Stomach smooth muscle (tissue), 2 donors: ENCODE results near the gene SMAD3.
A peak's percentile ranks its signal among the peaks of the same experiment; 100 is the strongest.

ENCODE experiments used
- H3K27ac ChIP-seq: one replicate; pipeline ENCODE4 v1.7.0; 2013; ENCODE audit warnings: mild to moderate bottlenecking, low read length, inconsistent platforms
- H3K27me3 ChIP-seq, 2 donors: one replicate each; pipeline ENCODE4 v1.7.0; 2013; ENCODE audit warnings: low read length in 2 of 2; ENCODE audit not compliant: insufficient read depth in 2 of 2, control insufficient read depth in 1 of 2
- H3K36me3 ChIP-seq, 2 donors: one replicate each; pipeline ENCODE4 v1.7.0; 2013; ENCODE audit warnings: low read length in 2 of 2; ENCODE audit not compliant: control insufficient read depth in 2 of 2, insufficient read depth in 2 of 2
- H3K4me1 ChIP-seq: one replicate; pipeline ENCODE4 v1.7.0; 2013; ENCODE audit warnings: low read length; ENCODE audit not compliant: control insufficient read depth, insufficient read depth
- H3K4me3 ChIP-seq, 2 donors: one replicate each; pipeline ENCODE4 v1.7.0; 2013; ENCODE audit warnings: low read length in 2 of 2
- H3K9ac ChIP-seq, 2 donors: one replicate each; pipeline ENCODE4 v1.7.0; 2013; ENCODE audit warnings: low read length in 2 of 2, mild to moderate bottlenecking in 1 of 2
- H3K9me3 ChIP-seq, 2 donors: one replicate each; pipeline ENCODE4 v1.7.0; 2013; ENCODE audit warnings: low read length in 2 of 2; ENCODE audit not compliant: control insufficient read depth in 2 of 2
- donor health status: healthy.
- donor health status: Pancreatic carcinoma.

Gene SMAD3

DNA sequence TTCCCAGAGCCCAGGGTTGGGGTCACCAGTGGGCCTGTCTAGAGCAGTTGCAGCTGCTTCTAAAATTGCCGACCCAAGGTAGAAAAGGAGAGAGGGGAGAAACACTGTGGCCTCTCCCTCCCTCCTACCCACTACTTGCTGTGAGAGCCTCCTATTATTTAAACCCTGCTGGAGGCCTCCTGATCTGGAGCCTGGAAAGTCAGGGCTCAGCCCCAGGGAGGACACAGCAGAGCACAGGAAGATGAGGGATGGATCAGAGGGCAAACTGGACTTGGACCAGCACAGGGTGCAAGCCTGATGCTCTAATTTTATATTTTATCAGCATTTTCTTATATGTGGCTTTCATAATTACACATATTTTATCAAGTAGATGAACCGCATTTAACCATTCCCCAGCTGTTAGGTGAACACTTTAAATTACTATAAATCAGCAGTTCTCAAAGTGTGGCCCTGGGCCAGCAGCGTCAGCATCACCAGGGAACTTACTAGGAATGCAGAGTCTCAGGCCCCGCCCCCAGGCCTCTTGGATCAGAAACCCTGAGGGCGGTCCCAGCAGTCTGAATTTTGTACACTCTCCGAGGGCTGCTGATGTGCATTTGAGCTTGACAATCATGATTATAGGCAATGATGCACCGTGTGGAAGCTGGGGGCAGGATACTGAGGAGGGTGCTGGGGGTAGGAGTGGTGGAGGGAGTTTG is 26.7 kb downstream of the SMAD3 start:
- Histone ChIP-seq H3K4me3 (no peak overlapping the region), H3K36me3 (peaks cover 0 to 6% of the 10 kb centered on the region in 2 donors), H3K9me3 (no peaks in the 10 kb centered on the region), H3K4me1 (peaks cover 43% of the 10 kb centered on the region), H3K27ac (no peak overlapping the region), H3K27me3 (no peaks in the 10 kb centered on the region), H3K9ac (no peak overlapping the region)

DNA sequence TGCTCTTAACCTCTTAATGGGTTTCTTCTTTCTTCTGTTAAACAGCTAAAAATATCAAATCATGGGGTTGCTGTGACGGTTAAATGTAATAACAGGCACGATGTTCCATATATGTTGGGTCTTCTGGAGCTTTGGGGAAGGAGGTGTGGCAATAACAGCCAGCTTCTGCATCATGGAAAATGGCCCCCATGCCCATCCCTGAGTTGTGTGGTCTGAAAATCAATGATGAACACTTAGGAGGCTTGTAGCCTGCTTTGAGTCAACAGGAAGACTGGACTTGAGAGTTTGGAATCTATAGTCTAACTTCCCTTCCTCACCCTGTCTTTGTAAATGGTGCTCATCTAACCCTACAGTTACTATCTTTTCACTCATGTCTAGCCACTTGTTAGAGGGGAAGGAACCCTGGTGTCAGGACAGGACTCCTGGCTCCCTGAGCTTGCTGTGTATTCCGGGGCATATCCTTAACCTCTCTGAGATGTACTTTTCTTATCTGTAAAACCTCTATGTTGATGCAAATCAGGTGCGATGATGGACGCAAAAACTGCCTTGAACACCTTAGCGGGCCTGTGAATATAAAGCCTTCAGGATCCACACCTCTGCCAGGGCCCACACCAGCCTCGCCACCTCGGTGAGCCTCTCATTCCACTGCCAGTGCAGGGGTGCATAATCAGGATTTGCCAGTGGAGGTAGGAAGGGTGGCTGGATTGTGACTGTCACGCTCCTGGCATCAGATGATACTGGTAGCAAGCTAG is 27.5 kb downstream of the SMAD3 start:
- Histone ChIP-seq H3K4me1 (peaks cover 41% of the 10 kb centered on the region), H3K36me3 (peaks cover 0 to 6% of the 10 kb centered on the region in 2 donors), H3K9ac (no peak overlapping the region), H3K27ac (no peak overlapping the region), H3K27me3 (no peaks in the 10 kb centered on the region), H3K4me3 (no peak overlapping the region), H3K9me3 (no peaks in the 10 kb centered on the region)

- no peak overlapping the region for H3K9ac ChIP-seq
- no peaks in the 10 kb centered on the region for H3K9me3 ChIP-seq
- H3K27me3 ChIP-seq = no peaks in the 10 kb centered on the region
- no peak overlapping the region for H3K27ac ChIP-seq
- peaks cover 44% of the 10 kb centered on the region for H3K4me1 ChIP-seq
- H3K36me3 ChIP-seq = peaks cover 0 to 6% of the 10 kb centered on the region in 2 donors
- no peak overlapping the region for H3K4me3 ChIP-seq
Measured at GRCh38 chr15:67093504-67093862, 28.1 kb downstream of the SMAD3 start.

DNA sequence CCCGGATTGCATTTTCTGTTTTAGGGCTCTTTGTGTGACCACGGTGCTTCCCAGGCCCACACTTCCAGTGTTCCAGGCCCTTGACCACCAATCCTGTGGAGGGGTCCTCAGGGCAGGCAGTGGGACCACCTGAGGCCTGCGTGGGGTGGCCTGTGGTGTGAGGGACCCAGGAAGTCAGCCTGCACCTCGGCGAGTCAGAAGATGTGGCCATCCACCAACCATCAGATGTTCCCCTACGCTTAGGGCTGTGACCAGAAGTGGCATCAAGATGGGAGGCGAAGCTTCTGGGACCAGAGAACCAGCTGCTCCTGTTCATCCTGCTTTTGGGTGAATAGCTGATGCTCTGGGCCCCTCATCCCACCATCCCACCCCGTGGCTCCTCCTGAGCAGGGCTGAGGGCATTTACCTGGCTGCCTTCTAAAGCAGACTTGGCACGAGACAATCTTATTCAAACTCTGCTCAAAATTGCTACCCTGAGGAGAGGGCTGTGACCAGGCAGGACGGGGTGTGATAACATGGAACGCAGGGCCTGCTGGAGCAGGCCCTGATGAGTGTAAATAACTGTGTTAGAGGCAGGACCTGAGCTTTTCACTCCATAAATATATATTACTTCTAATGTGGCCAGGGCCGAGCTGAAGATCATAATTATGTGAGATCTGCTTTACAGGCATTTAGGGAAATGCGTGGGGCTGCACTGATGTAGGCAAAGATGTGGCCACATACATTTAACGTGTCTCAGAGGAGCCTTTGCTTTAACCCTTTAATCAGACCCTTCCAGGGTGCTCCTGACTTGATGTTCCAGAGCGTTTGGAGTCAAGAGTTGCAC is 28.8 kb downstream of the SMAD3 start:
- H3K4me1 ChIP-seq = peaks cover 45% of the 10 kb centered on the region
- H3K9me3 ChIP-seq = no peaks in the 10 kb centered on the region
- no peak overlapping the region for H3K27ac ChIP-seq
- H3K36me3 ChIP-seq = peaks cover 0 to 6% of the 10 kb centered on the region in 2 donors
- H3K27me3 ChIP-seq = no peaks in the 10 kb centered on the region
- H3K9ac ChIP-seq = no peak overlapping the region
- H3K4me3 ChIP-seq = no peak overlapping the region

DNA sequence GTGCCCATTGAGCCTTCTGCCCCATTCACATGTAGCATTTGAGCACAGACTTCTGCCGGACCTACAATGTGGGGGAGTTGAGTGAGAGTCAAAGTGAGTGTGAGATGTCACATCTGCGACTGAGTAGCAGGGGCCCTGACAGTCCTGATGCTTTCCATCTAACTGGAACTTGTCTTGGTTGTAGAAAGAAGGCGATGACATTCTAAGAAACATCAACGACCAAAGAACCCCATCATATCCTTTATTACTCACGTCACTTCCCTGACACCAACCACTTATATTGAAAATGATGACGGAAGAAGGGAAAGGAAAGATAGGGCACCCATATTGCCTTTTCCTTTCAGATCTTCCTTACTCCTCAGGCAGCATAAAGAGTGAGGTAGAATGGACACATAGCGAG is 30.5 kb downstream of the SMAD3 start:
- peaks cover 29% of the 10 kb centered on the region for H3K4me1 ChIP-seq
- H3K9me3 ChIP-seq = no peaks in the 10 kb centered on the region
- H3K4me3 ChIP-seq = no peak overlapping the region
- H3K36me3 ChIP-seq = peaks cover 0 to 6% of the 10 kb centered on the region in 2 donors
- no peaks in the 10 kb centered on the region for H3K27me3 ChIP-seq
- no peak overlapping the region for H3K9ac ChIP-seq
- no peak overlapping the region for H3K27ac ChIP-seq

DNA sequence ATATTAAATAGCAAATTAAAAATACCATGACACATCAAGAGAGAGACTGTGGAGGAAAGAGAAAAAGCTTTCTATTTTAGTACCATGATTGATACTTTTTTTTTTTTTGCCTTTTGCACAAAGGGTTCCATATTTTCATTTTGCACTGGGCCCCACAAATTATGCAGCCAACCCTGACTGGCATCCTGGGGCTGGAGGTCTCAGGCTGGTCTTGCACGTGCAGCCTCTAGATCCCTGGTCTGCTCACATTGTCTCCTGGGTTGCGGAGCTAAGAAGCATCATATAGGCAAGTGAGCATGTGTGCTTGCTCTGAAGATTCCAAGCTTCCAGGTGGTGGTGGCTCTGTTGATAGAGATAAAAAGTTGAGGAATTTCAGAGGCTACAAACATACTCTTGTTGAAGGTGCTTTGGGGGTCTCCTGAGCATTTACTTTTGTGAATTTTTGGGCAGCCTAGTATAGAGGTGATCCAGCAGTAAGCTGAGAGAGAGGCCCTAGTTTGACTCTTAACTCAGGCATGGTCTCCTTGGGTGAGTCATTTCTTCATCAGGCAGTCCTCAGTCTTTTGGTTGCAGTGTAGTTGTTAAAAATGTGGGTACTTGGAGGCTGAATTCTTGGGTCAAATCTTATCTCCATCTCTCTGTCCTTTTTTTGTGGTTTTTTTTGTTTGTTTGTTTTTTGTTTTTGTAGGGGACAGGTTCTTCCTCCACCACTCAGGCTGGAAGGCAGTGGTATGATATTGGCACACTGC is 31.3 kb downstream of the SMAD3 start:
- Histone ChIP-seq H3K4me3 (no peak overlapping the region), H3K9ac (no peak overlapping the region), H3K4me1 (peaks cover 31% of the 10 kb centered on the region), H3K36me3 (peaks cover 0 to 6% of the 10 kb centered on the region in 2 donors), H3K9me3 (no peaks in the 10 kb centered on the region), H3K27me3 (no peaks in the 10 kb centered on the region), H3K27ac (no peak overlapping the region)

DNA sequence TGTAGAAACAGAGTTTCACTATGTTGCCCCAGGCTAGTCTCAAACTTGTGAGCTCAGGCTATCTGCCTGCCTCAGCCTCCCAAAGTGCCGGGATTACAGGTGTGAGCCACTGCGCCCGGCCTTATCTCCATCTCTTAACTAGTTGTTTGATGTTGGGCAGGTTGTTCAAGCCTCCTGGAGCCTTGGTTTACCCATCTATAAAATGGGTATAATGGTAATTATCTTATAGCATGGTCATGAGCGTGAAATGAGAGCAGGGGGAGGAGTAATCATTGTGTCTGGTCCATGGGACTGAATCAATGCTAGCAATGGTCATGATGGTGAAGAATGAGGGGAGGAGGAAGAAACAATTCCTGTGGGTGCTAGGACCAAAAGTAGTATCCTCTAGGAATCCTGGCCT is 32.0 kb downstream of the SMAD3 start:
- Histone ChIP-seq H3K4me1 (peaks cover 30% of the 10 kb centered on the region), H3K9ac (no peak overlapping the region), H3K9me3 (no peaks in the 10 kb centered on the region), H3K27me3 (no peaks in the 10 kb centered on the region), H3K4me3 (no peak overlapping the region), H3K27ac (peak overlapping the region; percentile 18), H3K36me3 (peaks cover 0 to 6% of the 10 kb centered on the region in 2 donors)

GRCh38 chr15:67097930-67098740 is 32.7 kb downstream of the SMAD3 start:
- peak overlapping the region; percentile 35 to 40 for H3K4me3 ChIP-seq
- H3K27ac ChIP-seq = peak overlapping the region; percentile 18
- H3K9me3 ChIP-seq = no peaks in the 10 kb centered on the region
- peaks cover 0 to 6% of the 10 kb centered on the region in 2 donors for H3K36me3 ChIP-seq
- H3K4me1 ChIP-seq = peaks cover 32% of the 10 kb centered on the region
- H3K27me3 ChIP-seq = no peaks in the 10 kb centered on the region
- peak overlapping the region; percentile 42 to 47 for H3K9ac ChIP-seq

DNA sequence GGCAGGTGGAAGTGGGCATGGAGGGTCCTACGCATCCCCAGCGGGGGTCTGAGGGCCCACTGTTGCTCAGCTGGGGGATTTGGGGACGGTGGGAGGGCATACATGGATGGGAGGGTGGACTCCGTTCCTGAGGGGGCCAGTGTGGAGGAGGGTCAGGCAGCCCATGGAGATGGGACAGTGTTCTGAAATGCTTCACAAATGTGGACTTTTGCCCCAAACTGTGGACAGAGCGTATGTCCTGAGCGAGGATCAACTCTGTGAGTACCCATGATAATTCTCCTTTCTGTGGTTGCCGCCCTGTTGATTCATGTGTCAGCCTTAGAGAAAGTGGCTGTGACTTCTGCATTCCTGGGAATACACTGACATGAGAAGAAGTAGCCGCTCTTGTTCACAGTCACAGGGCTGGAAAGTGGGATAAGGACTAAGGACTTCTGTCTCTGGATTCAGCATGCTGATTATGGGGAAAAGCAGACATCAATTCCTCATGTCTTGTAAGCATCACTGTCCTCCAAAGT is 33.4 kb downstream of the SMAD3 start:
- no peak overlapping the region for H3K27ac ChIP-seq
- H3K9ac ChIP-seq = peak overlapping the region in 1 of 2 donors; percentile 47
- no peaks in the 10 kb centered on the region for H3K9me3 ChIP-seq
- H3K36me3 ChIP-seq = peaks cover 0 to 4% of the 10 kb centered on the region in 2 donors
- peak overlapping the region; percentile 16 to 35 for H3K4me3 ChIP-seq
- peaks cover 36% of the 10 kb centered on the region for H3K4me1 ChIP-seq
- H3K27me3 ChIP-seq = no peaks in the 10 kb centered on the region
